HL-60 (cell line): ENCODE data around the gene PTPRM.

Experiments
- DNase-seq, 2 experiments: peaks; one replicate each; pipeline ENCODE4 v3.0.0-alpha.2; 2010 to 2020; ENCODE audit warnings: low read depth in 1 of 2, low spot score in 1 of 2
- H3K27ac ChIP-seq: fragments of 250-450 bp; sonication (Bioruptor Pico); replicated peaks from 2 replicates; pipeline ENCODE4 v1.5.1; 2020; ENCODE audit warnings: mild to moderate bottlenecking, moderate library complexity
- H3K27me3 ChIP-seq: fragments of 250-450 bp; sonication (Bioruptor Pico); 2 replicates; pipeline ENCODE4 v1.5.1; 2021; ENCODE audit warnings: mild to moderate bottlenecking, moderate library complexity; ENCODE audit not compliant: insufficient read depth, poor library complexity, severe bottlenecking
- H3K4me3 ChIP-seq: replicated peaks from 2 replicates; pipeline ENCODE4 v1.5.1; 2011; ENCODE audit warnings: mild to moderate bottlenecking, control low read depth, low read length; ENCODE audit not compliant: insufficient read depth
- GABPA ChIP-seq: IDR thresholded peaks from 2 replicates; pipeline ENCODE4 v1.6.1; 2012; ENCODE audit warnings: low read depth
- POLR2AphosphoS5 ChIP-seq: IDR thresholded peaks from 2 replicates; pipeline ENCODE4 v1.6.1; 2012; ENCODE audit warnings: low read depth
- REST ChIP-seq: IDR thresholded peaks from 2 replicates; pipeline ENCODE4 v1.6.1; 2012; ENCODE audit warnings: low read depth; ENCODE audit not compliant: insufficient replicate concordance
- SPI1 ChIP-seq: IDR thresholded peaks from 2 replicates; pipeline ENCODE4 v1.6.1; 2012; ENCODE audit warnings: low read depth, mild to moderate bottlenecking, borderline replicate concordance
- TF ChIP-seq, protein P1 (sequence below): IDR thresholded peaks from one replicate; pipeline ENCODE4 v1.5.1; 2011; ENCODE audit warnings: low read length, control low read depth, inconsistent platforms; ENCODE audit not compliant: insufficient read depth

Gene PTPRM

DNA sequence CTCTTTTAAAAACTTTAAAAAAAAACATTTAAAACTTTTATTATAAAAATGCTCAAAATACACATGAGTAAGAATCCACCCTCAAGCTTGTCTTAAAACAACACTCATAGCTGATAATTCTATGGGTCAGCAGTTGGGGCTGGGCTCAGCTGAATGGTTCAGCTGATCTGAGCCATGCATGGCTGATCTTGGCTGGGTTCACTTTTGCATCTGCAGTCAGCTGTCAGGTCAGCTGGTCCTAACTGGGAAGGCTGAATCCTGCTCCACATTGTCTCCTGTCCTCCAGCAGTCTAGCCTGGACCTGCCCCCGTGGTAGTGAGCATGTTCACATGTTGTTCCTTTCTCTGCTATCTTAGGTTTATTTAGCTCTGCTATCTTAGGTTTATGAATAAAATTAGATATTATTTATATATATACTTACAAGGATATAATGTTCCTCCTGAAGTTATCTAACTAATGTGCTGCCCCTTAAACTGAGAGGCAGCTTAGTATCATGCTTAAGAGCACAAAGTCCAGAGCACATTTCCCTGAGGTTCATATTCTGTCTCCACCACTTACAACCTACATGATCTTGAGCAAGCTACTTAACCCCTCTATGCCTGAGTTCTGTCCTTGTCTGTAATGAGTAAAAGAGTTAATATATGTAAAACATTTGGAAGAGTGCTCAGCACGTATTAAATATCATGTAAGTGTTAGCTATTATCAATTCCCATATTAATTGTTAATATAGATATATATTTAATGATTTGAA lies 309.4 kb downstream of the PTPRM start:
- TF ChIP-seq, protein P1, sequence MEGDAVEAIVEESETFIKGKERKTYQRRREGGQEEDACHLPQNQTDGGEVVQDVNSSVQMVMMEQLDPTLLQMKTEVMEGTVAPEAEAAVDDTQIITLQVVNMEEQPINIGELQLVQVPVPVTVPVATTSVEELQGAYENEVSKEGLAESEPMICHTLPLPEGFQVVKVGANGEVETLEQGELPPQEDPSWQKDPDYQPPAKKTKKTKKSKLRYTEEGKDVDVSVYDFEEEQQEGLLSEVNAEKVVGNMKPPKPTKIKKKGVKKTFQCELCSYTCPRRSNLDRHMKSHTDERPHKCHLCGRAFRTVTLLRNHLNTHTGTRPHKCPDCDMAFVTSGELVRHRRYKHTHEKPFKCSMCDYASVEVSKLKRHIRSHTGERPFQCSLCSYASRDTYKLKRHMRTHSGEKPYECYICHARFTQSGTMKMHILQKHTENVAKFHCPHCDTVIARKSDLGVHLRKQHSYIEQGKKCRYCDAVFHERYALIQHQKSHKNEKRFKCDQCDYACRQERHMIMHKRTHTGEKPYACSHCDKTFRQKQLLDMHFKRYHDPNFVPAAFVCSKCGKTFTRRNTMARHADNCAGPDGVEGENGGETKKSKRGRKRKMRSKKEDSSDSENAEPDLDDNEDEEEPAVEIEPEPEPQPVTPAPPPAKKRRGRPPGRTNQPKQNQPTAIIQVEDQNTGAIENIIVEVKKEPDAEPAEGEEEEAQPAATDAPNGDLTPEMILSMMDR, result no peak
- TF ChIP-seq SPI1 (no peak), POLR2AphosphoS5 (no peak), REST (no peak), GABPA (no peak)
- no peak overlapping the region for H3K27ac ChIP-seq
- H3K4me3 ChIP-seq, result no peak overlapping the region
- peaks cover 2% of the 10 kb centered on the region for H3K27me3 ChIP-seq
- DNase-seq, result no peak

DNA sequence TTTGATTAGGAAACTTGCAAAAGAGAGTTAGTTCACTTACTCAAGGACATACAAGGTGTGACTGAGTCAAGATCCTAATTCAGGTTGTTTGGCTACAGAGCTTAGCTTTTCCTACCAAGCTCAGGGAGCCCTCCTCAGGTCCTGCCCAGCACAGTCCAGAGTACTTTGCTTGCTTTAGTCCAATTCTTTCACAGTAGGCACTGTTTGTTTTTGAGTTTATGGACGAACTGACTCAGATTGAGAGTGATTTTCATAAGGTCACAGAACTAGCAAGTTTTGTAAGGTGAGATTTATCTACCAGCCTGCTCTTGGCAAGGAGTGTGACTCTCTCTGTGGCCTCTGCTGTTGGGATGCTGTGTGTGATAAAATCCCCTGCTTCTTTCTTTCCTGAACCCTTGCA lies 310.5 kb downstream of the PTPRM start:
- H3K27me3 ChIP-seq, result peaks cover 2% of the 10 kb centered on the region
- H3K4me3 ChIP-seq, result no peak overlapping the region
- TF ChIP-seq POLR2AphosphoS5 (no peak), REST (no peak), SPI1 (no peak), GABPA (no peak)
- TF ChIP-seq, protein P1, result no peak
- no peak for DNase-seq
- no peak overlapping the region for H3K27ac ChIP-seq

- H3K27me3 ChIP-seq, result peaks cover 2% of the 10 kb centered on the region
- DNase-seq, result no peak
- no peak overlapping the region for H3K4me3 ChIP-seq
- H3K27ac ChIP-seq, result no peak overlapping the region
- TF ChIP-seq GABPA, result no peak
- no peak for TF ChIP-seq REST
- no peak for TF ChIP-seq SPI1
Observed at GRCh38 chr18:7878265-7879211, 311.4 kb downstream of the PTPRM start.
